ENCODE results near the gene TUBGCP2.

GRCh38 chr10:133311570-133311969 lies 2.9 kb upstream of the TUBGCP2 start:
- TF ChIP-seq CTCF (IDR thresholded peaks at IDR 0.05) (no peak), POLR2AphosphoS5 (IDR thresholded peaks at IDR 0.05) (no peak)

Data from suprapubic skin (tissue), 3 donors.